Transverse colon (tissue), 4 donors: ENCODE results near the gene TCF20. TPM values are rescaled to one million over a fixed set of nuclear protein-coding genes. Genes with fewer than 3 reads are reported as not detected.

Experiments
- DNase-seq: peaks from one replicate; pipeline ENCODE4 v3.0.0-alpha.2; 2019
- H3K27ac ChIP-seq, 4 donors: fragments of 200-600 bp; sonication (generic); 2 replicates each; pipeline ENCODE4 v1.5.1; 2016 to 2018; ENCODE audit warnings: inconsistent platforms in 4 of 4
- H3K27me3 ChIP-seq: fragments of 200-600 bp; sonication (generic); 2 replicates; pipeline ENCODE4 v1.5.1; 2017; ENCODE audit warnings: inconsistent platforms
- H3K36me3 ChIP-seq, 4 donors: fragments of 200-600 bp; sonication (generic); 2 replicates each; pipeline ENCODE4 v1.5.1; 2017 to 2019; ENCODE audit warnings: inconsistent platforms in 4 of 4
- H3K4me1 ChIP-seq, 4 donors: fragments of 200-600 bp; sonication (generic); 2 replicates each; pipeline ENCODE4 v1.5.1; 2017 to 2020; ENCODE audit warnings: inconsistent platforms in 4 of 4
- H3K4me3 ChIP-seq, 4 donors: fragments of 200-600 bp; sonication (generic); 1 replicate in 1 of 4; 2 replicates in 3 of 4; pipeline versions ENCODE4 v1.5.1 to v1.6.1; 2017 to 2019; ENCODE audit warnings: inconsistent platforms in 4 of 4
- H3K9me3 ChIP-seq, 2 donors: fragments of 200-600 bp; sonication (generic); 2 replicates each; pipeline ENCODE4 v1.5.1; 2017 to 2019; ENCODE audit warnings: inconsistent platforms in 2 of 2
- EP300 ChIP-seq: sonication (generic); formaldehyde crosslinking; IDR thresholded peaks from one replicate; pipeline ENCODE4 v1.6.1; 2017; ENCODE audit warnings: antibody characterized with exemption, low read depth
- POLR2A ChIP-seq: fragments of 450-650 bp; IDR thresholded peaks from one replicate; pipeline ENCODE4 v1.6.1; 2016; ENCODE audit warnings: antibody characterized with exemption, mild to moderate bottlenecking, moderate library complexity
- POLR2AphosphoS5 ChIP-seq, 3 donors: sonication (generic); formaldehyde crosslinking; IDR thresholded peaks; one replicate each; pipeline ENCODE4 v1.6.1; 2016; ENCODE audit warnings: antibody characterized with exemption in 3 of 3
- WGBS, 2 donors: methylation state at CpG; one replicate each; pipeline ENCODE4 v1.1.5; 2018; ENCODE audit warnings: low coverage in 1 of 2; 5-methylcytosine and 5-hydroxymethylcytosine counted together
- in situ Hi-C, 4 donors: fragments of 200-750 bp; cut with MboI; loops; one replicate each; pipeline versions ENCODE4 v1.15.0 to v1.15.1; 2017; ENCODE audit warnings: low sequenced_read_pairs in 3 of 4, low pct_ligation_motif_present in 1 of 4, low pct_unique_long_range_greater_than_20kb in 1 of 4
- intact Hi-C: fragments of 100-400 bp; cut with DNase I; formaldehyde crosslinking; loops from one replicate; pipeline ENCODE4 v1.15.1; 2023; ENCODE audit warnings: low total_unique reads
- total RNA-seq, 4 donors: library from RNA; depleted of rRNA; stranded (reverse); fragments of >200 nt; gene quantifications; one replicate each; pipeline ENCODE4 v1.1.0, GENCODE V29; 2016
- TF ChIP-seq, protein P1 (sequence below), 5 experiments: fragments of 200-600 bp in 3 of 5; fragments of 450-650 bp in 2 of 5; sonication (generic) in 3 of 5; IDR thresholded peaks; 1 replicate in 2 of 5; 2 replicates in 3 of 5; pipeline ENCODE4 v1.5.1; 2016 to 2017; ENCODE audit warnings: antibody characterized with exemption in 5 of 5, inconsistent platforms in 3 of 5, mild to moderate bottlenecking in 2 of 5, moderate library complexity in 1 of 5

TCF20 gene
- total RNA-seq, 4 donors from 2014 or later, result 30.3 to 43.7 (median 42.3) TPM

DNA sequence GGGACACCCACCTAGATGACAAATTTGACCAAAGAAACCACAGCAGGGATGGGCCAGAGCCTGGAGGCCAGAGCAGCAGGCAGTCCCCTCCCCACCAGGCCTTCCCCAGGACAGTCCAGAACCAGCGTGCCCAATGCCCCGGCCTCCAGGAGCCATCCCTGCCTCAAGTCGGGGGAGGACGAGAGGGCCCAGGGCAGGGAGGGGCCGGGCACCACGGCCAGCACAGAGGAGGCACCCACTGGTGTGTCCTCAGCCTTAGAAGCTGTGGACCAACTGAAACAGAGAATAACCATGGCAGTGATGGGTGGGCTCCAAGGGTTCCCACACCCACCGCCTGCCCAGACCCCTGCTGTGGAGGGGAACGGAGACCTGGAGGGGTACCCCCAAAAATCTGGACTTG is 28.3 kb upstream of the TCF20 start:
- WGBS, 2 donors, result 83% methylated on average over 8 of the region's 8 CpGs; no CpG with 5 or more reads in 1 of the 2 donors
- Histone ChIP-seq H3K27me3 (no peaks in the 10 kb centered on the region), H3K36me3 (no peaks in the 10 kb centered on the region), H3K4me3 (no peak overlapping the region), H3K27ac (no peak overlapping the region), H3K4me1 (peaks cover 16 to 46% (median 39%) of the 10 kb centered on the region in 4 donors), H3K9me3 (no peaks in the 10 kb centered on the region)
- intact Hi-C loops, result no loop called here
- in situ Hi-C loops, result no loop called here
- no peak for DNase-seq
- TF ChIP-seq POLR2A, result no peak
- TF ChIP-seq POLR2AphosphoS5 (IDR thresholded peaks at IDR 0.05), result no peak
- TF ChIP-seq, protein P1, sequence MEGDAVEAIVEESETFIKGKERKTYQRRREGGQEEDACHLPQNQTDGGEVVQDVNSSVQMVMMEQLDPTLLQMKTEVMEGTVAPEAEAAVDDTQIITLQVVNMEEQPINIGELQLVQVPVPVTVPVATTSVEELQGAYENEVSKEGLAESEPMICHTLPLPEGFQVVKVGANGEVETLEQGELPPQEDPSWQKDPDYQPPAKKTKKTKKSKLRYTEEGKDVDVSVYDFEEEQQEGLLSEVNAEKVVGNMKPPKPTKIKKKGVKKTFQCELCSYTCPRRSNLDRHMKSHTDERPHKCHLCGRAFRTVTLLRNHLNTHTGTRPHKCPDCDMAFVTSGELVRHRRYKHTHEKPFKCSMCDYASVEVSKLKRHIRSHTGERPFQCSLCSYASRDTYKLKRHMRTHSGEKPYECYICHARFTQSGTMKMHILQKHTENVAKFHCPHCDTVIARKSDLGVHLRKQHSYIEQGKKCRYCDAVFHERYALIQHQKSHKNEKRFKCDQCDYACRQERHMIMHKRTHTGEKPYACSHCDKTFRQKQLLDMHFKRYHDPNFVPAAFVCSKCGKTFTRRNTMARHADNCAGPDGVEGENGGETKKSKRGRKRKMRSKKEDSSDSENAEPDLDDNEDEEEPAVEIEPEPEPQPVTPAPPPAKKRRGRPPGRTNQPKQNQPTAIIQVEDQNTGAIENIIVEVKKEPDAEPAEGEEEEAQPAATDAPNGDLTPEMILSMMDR (IDR thresholded peaks at IDR 0.05), result no peak
- no peak for TF ChIP-seq EP300

DNA sequence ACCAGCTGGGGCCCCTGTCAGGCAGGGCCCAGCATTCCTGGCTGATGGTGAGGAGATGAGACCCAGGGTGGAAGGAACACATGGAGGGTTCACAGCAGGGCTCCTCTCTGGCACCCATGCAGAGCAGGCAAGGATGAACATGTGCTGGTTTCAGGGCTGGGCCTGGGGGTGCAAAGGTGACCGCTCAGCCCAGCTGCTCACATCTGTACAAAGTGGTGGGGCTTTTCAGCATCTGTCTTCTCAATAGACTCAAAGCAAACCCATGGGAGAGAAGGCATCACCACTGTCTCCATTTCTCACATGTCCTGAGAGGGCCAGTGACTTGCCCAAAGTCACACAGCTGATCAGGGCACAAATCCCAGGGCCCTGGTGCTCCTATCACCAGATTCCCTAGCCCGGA is 27.3 kb upstream of the TCF20 start:
- Histone ChIP-seq H3K27me3 (no peaks in the 10 kb centered on the region), H3K27ac (no peak overlapping the region), H3K36me3 (no peaks in the 10 kb centered on the region), H3K4me3 (no peak overlapping the region), H3K4me1 (peaks cover 18 to 48% (median 46%) of the 10 kb centered on the region in 4 donors), H3K9me3 (no peaks in the 10 kb centered on the region)
- no peak for TF ChIP-seq POLR2A
- no peak for TF ChIP-seq POLR2AphosphoS5 (IDR thresholded peaks at IDR 0.05)
- TF ChIP-seq EP300, result no peak
- TF ChIP-seq, protein P1 (IDR thresholded peaks at IDR 0.05), result no peak
- in situ Hi-C loops (no loop called here), intact Hi-C loops (no loop called here)
- WGBS, 2 donors, result 74% methylated on average over 2 of the region's 2 CpGs; no CpG with 5 or more reads in 1 of the 2 donors
- DNase-seq, result no peak

DNA sequence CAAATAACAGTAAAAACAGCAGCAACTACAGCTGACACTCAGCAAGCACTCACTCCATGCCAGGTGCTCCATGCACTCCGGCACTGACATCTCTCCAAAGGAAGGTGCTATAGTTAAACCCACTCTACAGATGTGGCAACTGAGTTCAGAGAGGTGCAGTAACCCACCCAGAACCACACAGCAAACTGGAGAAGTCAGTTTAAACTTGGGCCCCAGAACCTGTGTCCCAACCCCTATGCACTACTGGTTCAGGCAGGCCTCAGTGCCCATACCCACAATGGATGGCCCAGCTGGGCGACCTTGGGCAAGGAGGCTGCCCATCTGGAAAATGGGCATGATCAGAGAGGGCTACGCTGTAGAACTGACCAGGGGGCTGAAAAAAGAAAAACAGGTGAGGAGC is 26.4 kb upstream of the TCF20 start:
- 93% methylated on average over 2 of the region's 3 CpGs; no CpG with 5 or more reads in 1 of the 2 donors for WGBS, 2 donors

DNA sequence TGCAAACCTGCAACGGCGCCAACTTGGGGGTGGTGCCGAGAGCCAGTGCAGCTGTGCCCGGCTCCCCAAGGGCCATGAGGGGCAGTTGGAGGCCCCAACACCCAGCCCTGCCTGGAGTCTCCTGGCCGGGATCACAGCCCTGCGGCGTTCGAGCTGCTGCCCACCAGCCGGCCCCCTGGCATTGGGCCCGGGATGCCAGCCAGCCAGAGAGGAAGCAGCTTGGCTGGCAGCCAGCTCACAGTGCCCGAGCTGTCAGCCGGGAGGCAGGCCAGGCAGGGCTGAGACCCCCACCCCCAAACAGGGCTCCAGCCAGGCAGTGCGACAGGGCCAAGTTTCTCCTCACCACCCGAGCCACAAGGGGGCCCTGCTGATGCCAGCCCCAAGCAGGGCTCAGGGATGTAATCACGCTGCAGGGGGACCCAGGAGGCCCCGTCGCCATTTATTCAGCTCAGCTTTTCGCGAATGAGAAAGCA is 26.0 kb upstream of the TCF20 start:
- intact Hi-C loops, result no loop called here
- DNase-seq, result peak; percentile 50
- TF ChIP-seq POLR2A (no peak), EP300 (no peak), POLR2AphosphoS5 (IDR thresholded peaks at IDR 0.05) (no peak)
- TF ChIP-seq, protein P1 (IDR thresholded peaks at IDR 0.05), result no peak
- H3K27ac ChIP-seq, result no peak overlapping the region
- in situ Hi-C loops, result no loop called here
- no peaks in the 10 kb centered on the region for H3K36me3 ChIP-seq
- no peaks in the 10 kb centered on the region for H3K27me3 ChIP-seq
- peaks cover 20 to 54% (median 53%) of the 10 kb centered on the region in 4 donors for H3K4me1 ChIP-seq
- no peaks in the 10 kb centered on the region for H3K9me3 ChIP-seq
- WGBS, 2 donors, result 43% methylated on average over 17 of the region's 19 CpGs; no CpG with 5 or more reads in 1 of the 2 donors
- H3K4me3 ChIP-seq, result no peak overlapping the region

More for the DNA sequence above, 26.4 kb upstream of the TCF20 start:
- intact Hi-C loops, result no loop called here
- Histone ChIP-seq H3K27ac (no peak overlapping the region), H3K36me3 (no peaks in the 10 kb centered on the region), H3K27me3 (no peaks in the 10 kb centered on the region), H3K4me3 (no peak overlapping the region), H3K9me3 (no peaks in the 10 kb centered on the region), H3K4me1 (peaks cover 22 to 56% (median 52%) of the 10 kb centered on the region in 4 donors)
- DNase-seq, result no peak
- in situ Hi-C loops, result no loop called here
- TF ChIP-seq, protein P1 (IDR thresholded peaks at IDR 0.05), result no peak
- no peak for TF ChIP-seq EP300
- no peak for TF ChIP-seq POLR2A
- TF ChIP-seq POLR2AphosphoS5 (IDR thresholded peaks at IDR 0.05), result no peak
